ENCODE measurements around the gene THOC1.
A peak's percentile ranks its signal among the peaks of the same experiment; 100 is the strongest.

THOC1 gene

DNA sequence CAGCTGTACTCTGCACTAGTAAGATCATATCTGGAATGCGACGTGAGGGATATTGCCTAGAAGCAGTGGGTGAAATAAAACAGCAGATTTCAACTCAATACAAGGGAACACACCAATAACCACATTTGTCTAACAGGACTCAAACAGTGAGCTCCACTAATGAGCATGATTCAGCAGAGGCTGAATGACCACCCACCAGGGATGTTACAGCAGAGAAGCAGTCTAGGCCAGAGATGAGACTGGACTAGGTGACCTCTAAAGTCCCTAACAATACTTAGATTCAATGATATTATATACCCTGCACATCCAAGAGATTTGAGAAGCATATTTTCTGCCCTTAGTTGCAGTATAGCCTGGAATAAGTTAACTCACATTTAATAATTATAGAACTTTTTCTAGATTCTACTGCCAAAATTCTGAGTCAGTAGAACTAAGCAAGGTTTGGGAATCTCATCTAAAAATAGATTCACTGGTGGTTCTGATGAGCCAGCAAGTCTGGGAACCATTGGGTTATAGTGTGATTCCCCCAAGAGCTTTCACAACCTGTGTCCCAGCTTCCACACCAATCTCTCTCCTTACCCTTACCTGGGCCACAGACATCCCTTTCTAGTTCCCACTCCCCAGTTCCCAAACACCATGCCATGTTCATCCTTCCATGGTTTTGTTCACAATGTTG lies 6.3 kb downstream of the THOC1 start:
- Mint-ChIP-seq H3K27ac (no peak overlapping the region), H3K36me3 (ENCODE audit: insufficient read depth) (peaks cover 52% of the 10 kb centered on the region)

GRCh38 chr18:260547-260946 lies 7.3 kb downstream of the THOC1 start:
- Mint-ChIP-seq H3K9me3 (no peaks in the 10 kb centered on the region), H3K4me1 (ENCODE audit: low read depth in 2 of 2) (peaks cover 2 to 16% of the 10 kb centered on the region in 2 donors), H3K27me3 (no peaks in the 10 kb centered on the region), H3K36me3 (ENCODE audit: insufficient read depth) (peaks cover 60% of the 10 kb centered on the region), H3K4me3 (no peak overlapping the region), H3K27ac (no peak overlapping the region)
- ATAC-seq (replicated peaks) (no peak), DNase-seq (no peak)

More for the DNA sequence above, 6.3 kb downstream of the THOC1 start:
- H3K4me3 Mint-ChIP-seq, result no peak overlapping the region
- DNase-seq, result no peak
- no peaks in the 10 kb centered on the region for H3K27me3 Mint-ChIP-seq
- ATAC-seq (replicated peaks), result no peak
- H3K4me1 Mint-ChIP-seq (ENCODE audit: low read depth in 2 of 2), result peaks cover 6 to 21% of the 10 kb centered on the region in 2 donors
- H3K9me3 Mint-ChIP-seq, result no peaks in the 10 kb centered on the region

- Mint-ChIP-seq H3K27me3 (no peaks in the 10 kb centered on the region), H3K4me3 (no peak overlapping the region), H3K36me3 (ENCODE audit: insufficient read depth) (peaks cover 77% of the 10 kb centered on the region), H3K27ac (no peak overlapping the region), H3K9me3 (no peaks in the 10 kb centered on the region), H3K4me1 (ENCODE audit: low read depth in 2 of 2) (peaks cover 0 to 2% of the 10 kb centered on the region in 2 donors)
- ATAC-seq (replicated peaks), result no peak
- DNase-seq, result no peak
Observed at GRCh38 chr18:255171-255570, 12.7 kb downstream of the THOC1 start.

DNA sequence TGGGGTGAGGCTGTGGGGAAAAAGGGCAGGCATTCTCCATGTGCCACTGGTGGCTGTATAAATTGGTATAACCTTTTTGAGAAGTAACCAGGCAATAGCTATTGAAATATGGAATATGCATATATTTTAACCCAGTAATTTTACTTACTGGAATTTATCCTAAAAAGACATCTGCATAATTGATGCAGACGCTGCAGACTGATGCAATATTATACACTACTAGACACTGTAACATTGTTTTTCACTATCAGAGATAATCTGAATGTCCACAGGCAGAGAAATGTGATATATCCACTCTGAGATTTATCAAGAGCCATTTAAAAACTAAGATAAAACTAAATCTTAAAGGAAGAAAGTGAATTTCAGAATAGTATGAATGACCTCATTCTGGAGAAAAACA lies 14.7 kb downstream of the THOC1 start:
- no peaks in the 10 kb centered on the region for H3K9me3 Mint-ChIP-seq
- H3K4me3 Mint-ChIP-seq, result no peak overlapping the region

DNA sequence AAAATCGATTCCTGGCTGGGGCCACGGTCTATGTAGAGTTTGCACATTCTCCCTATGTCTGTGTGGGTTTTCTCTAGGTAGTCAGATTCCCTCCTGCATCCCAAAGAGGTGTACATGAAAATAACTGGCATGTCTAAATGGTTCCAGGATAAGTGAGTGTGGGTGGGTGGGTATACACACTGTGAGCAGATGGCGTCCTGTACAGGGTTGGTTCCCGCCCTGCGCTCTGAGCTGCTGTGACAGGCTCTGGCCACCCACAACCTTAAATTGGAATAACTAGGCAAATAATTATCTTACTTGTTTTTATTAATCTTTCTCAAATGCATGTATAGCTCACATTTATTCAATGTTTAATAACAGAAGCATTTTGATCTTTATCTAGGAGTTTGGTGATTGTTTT lies 16.3 kb downstream of the THOC1 start:
- DNase-seq (no peak), ATAC-seq (replicated peaks) (no peak)
- Mint-ChIP-seq H3K4me3 (no peak overlapping the region), H3K27me3 (no peaks in the 10 kb centered on the region), H3K36me3 (ENCODE audit: insufficient read depth) (peaks cover 77% of the 10 kb centered on the region), H3K27ac (no peak overlapping the region), H3K9me3 (no peaks in the 10 kb centered on the region), H3K4me1 (ENCODE audit: low read depth in 2 of 2) (no peaks in the 10 kb centered on the region)

More for the DNA sequence above, 14.7 kb downstream of the THOC1 start:
- Mint-ChIP-seq H3K4me1 (ENCODE audit: low read depth in 2 of 2) (no peaks in the 10 kb centered on the region), H3K36me3 (ENCODE audit: insufficient read depth) (peaks cover 79% of the 10 kb centered on the region), H3K27ac (no peak overlapping the region), H3K27me3 (no peaks in the 10 kb centered on the region)
- ATAC-seq (replicated peaks) (no peak), DNase-seq (no peak)

DNA sequence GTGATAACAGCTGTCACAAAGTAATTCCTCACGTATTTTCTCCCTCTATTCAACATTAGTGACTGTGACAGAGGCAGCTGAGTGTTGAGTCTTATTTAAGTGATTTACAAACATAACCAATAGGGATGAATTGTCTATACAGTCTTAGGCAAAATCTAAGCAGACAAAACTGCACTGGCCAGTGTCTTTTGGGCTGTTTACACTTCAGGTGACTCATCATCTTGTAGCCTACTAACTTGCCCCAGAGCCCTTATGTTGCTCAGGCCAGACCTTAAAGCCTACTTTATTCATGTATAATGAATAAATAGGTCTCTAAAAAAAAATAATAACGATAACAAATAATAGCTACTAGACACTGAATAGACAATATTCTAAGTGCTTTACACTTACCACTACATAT lies 17.2 kb downstream of the THOC1 start:
- Mint-ChIP-seq H3K4me3 (no peak overlapping the region), H3K4me1 (ENCODE audit: low read depth in 2 of 2) (no peaks in the 10 kb centered on the region), H3K36me3 (ENCODE audit: insufficient read depth) (peaks cover 74% of the 10 kb centered on the region), H3K9me3 (no peaks in the 10 kb centered on the region), H3K27ac (no peak overlapping the region), H3K27me3 (no peaks in the 10 kb centered on the region)
- DNase-seq, result no peak
- no peak for ATAC-seq (replicated peaks)

- ATAC-seq (replicated peaks) (no peak), DNase-seq (no peak)
- H3K36me3 Mint-ChIP-seq (ENCODE audit: insufficient read depth), result peaks cover 70% of the 10 kb centered on the region
Observed at GRCh38 chr18:248053-248452, 19.8 kb downstream of the THOC1 start.

DNA sequence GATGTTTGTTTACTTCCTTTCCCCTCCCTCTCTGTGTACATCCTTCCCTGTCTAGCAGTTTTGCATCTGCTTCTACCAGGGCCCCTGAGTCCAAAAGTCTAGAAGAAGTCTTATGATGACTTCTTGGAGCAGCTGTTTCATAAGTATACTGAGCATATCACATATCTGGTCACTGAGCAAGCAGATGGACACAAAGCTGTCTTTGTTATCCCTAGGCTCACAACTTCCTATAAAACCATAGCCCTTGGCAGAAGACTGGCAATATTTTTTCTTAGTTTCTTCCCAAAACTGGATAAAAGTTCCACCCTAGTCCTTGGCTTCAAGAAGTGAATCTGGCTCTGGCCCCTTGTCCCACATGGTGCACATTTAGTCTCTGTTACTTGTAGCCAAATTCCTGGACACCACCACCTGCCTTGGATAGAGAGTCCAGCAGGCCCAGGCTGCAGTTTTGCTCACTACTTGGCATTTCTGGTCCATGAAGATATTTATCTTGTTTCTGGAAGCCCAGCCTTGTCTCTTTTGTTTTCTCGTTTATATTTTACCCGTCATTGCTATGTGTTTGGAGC lies 22.5 kb downstream of the THOC1 start:
- no peak overlapping the region for H3K27ac Mint-ChIP-seq
- DNase-seq, result no peak
- no peak for ATAC-seq (replicated peaks)
- H3K4me1 Mint-ChIP-seq (ENCODE audit: low read depth in 2 of 2), result peaks cover 0 to 3% of the 10 kb centered on the region in 2 donors
- H3K27me3 Mint-ChIP-seq, result no peaks in the 10 kb centered on the region
- no peaks in the 10 kb centered on the region for H3K9me3 Mint-ChIP-seq
- peaks cover 55% of the 10 kb centered on the region for H3K36me3 Mint-ChIP-seq (ENCODE audit: insufficient read depth)
- no peak overlapping the region for H3K4me3 Mint-ChIP-seq

More at GRCh38 chr18:248053-248452, 19.8 kb downstream of the THOC1 start:
- Mint-ChIP-seq H3K27me3 (no peaks in the 10 kb centered on the region), H3K27ac (no peak overlapping the region), H3K4me1 (ENCODE audit: low read depth in 2 of 2) (peaks cover 0 to 3% of the 10 kb centered on the region in 2 donors), H3K9me3 (no peaks in the 10 kb centered on the region), H3K4me3 (no peak overlapping the region)

DNA sequence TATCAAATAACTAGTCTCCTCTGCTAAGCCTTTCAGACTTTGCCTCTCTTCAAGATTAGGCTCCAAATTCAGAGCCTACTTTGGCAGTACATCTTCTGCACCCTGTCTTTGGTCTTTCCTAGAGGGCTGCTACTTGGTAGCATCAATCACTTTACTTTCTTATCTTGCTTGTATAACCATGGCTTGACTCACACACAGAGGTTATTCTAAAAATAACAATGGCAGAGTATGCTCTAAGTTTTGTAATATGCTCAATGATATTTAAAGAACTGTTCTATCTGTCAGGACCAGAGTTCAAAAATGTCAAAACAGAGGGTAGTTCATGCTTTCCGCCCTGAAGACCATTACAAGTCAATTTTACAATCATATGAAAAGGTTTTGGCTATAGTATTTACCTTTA lies 27.7 kb downstream of the THOC1 start:
- no peaks in the 10 kb centered on the region for H3K9me3 Mint-ChIP-seq
- H3K4me3 Mint-ChIP-seq, result no peak overlapping the region
- H3K27ac Mint-ChIP-seq, result no peak overlapping the region
- H3K4me1 Mint-ChIP-seq (ENCODE audit: low read depth in 2 of 2), result peaks cover 0 to 3% of the 10 kb centered on the region in 2 donors
- H3K27me3 Mint-ChIP-seq, result no peaks in the 10 kb centered on the region
- DNase-seq (no peak), ATAC-seq (replicated peaks) (no peak)
- H3K36me3 Mint-ChIP-seq (ENCODE audit: insufficient read depth), result peaks cover 15% of the 10 kb centered on the region

DNA sequence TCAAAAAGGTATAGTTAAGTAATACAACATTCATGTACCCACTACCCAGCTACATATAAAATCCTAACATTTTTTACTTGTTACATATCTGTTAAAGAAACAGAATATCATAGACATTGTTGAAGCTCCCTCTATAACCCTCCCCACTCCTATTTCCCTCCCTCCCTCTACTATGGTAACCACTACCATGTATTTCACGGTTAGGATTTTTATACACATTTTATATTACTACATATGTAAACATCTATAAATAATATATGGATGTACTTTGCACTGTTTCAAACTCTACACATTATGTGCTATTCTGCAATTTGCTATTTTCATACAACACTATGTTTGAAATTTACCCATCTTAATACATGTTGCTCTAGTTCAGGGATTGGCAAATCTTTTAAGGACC lies 36.3 kb downstream of the THOC1 start:
- Mint-ChIP-seq H3K4me3 (no peak overlapping the region), H3K4me1 (ENCODE audit: low read depth in 2 of 2) (peaks cover 0 to 7% of the 10 kb centered on the region in 2 donors), H3K27ac (no peak overlapping the region), H3K36me3 (ENCODE audit: insufficient read depth) (peaks cover 3% of the 10 kb centered on the region), H3K9me3 (no peaks in the 10 kb centered on the region), H3K27me3 (no peaks in the 10 kb centered on the region)
- DNase-seq, result no peak
- ATAC-seq (replicated peaks), result no peak

- no peak overlapping the region for H3K4me3 Mint-ChIP-seq
- H3K4me1 Mint-ChIP-seq (ENCODE audit: low read depth in 2 of 2), result peaks cover 0 to 7% of the 10 kb centered on the region in 2 donors
- ATAC-seq (replicated peaks), result no peak
- peak overlapping the region in 1 of 2 donors; percentile 62 for H3K27ac Mint-ChIP-seq
- no peak for DNase-seq
- H3K36me3 Mint-ChIP-seq (ENCODE audit: insufficient read depth), result peaks cover 27% of the 10 kb centered on the region
- no peaks in the 10 kb centered on the region for H3K27me3 Mint-ChIP-seq
- H3K9me3 Mint-ChIP-seq, result no peaks in the 10 kb centered on the region
Observed at GRCh38 chr18:228586-228985, 39.3 kb downstream of the THOC1 start.

- H3K9me3 Mint-ChIP-seq, result no peaks in the 10 kb centered on the region
- H3K36me3 Mint-ChIP-seq (ENCODE audit: insufficient read depth), result peaks cover 33% of the 10 kb centered on the region
Observed at GRCh38 chr18:227902-228301, 39.9 kb downstream of the THOC1 start.

GRCh38 chr18:227374-227773 lies 40.5 kb downstream of the THOC1 start:
- Mint-ChIP-seq H3K4me1 (ENCODE audit: low read depth in 2 of 2) (peaks cover 0 to 7% of the 10 kb centered on the region in 2 donors), H3K27ac (no peak overlapping the region), H3K9me3 (no peaks in the 10 kb centered on the region), H3K36me3 (ENCODE audit: insufficient read depth) (peaks cover 33% of the 10 kb centered on the region), H3K27me3 (no peaks in the 10 kb centered on the region), H3K4me3 (no peak overlapping the region)
- no peak for DNase-seq
- ATAC-seq (replicated peaks), result no peak

More at GRCh38 chr18:227902-228301, 39.9 kb downstream of the THOC1 start:
- peak overlapping the region in 1 of 2 donors; percentile 62 for H3K27ac Mint-ChIP-seq
- no peak for ATAC-seq (replicated peaks)
- H3K27me3 Mint-ChIP-seq, result no peaks in the 10 kb centered on the region
- no peak for DNase-seq
- peaks cover 0 to 7% of the 10 kb centered on the region in 2 donors for H3K4me1 Mint-ChIP-seq (ENCODE audit: low read depth in 2 of 2)
- H3K4me3 Mint-ChIP-seq, result no peak overlapping the region

DNA sequence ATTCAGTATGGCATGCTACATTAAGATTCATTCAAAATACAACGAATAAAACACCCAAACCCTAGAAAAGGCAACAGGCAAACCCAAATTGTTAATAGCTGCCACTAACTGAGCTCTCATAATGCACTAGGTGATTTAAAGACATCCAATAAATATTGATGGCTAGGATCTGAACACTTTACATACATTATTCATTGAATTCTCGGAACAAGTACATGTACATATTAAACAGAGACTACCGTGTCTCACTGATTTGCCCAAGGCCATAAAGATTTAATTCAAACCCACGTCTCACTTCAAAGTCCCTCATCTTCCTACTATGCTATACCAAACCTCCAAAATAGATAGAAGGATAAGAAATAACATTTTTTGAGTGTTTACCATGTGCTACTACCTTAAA lies 42.1 kb downstream of the THOC1 start:
- peaks cover 41% of the 10 kb centered on the region for H3K36me3 Mint-ChIP-seq (ENCODE audit: insufficient read depth)
- H3K27me3 Mint-ChIP-seq, result no peaks in the 10 kb centered on the region
- no peak overlapping the region for H3K4me3 Mint-ChIP-seq
- DNase-seq, result no peak
- H3K4me1 Mint-ChIP-seq (ENCODE audit: low read depth in 2 of 2), result peaks cover 0 to 7% of the 10 kb centered on the region in 2 donors
- no peak overlapping the region for H3K27ac Mint-ChIP-seq
- no peaks in the 10 kb centered on the region for H3K9me3 Mint-ChIP-seq
- ATAC-seq (replicated peaks), result no peak

Measured in effector memory CD8-positive, alpha-beta T cell (primary cell).